HG03457 (cell line): ENCODE measurements around the gene MAPRE2.

Experiments
- ATAC-seq: cut with Tn5 transposase; IDR thresholded peaks from one replicate; pipeline ENCODE4 v1.9.1; 2021; ENCODE audit warnings: moderate number of reproducible peaks; ENCODE audit not compliant: unreplicated experiment

The MAPRE2 gene

DNA sequence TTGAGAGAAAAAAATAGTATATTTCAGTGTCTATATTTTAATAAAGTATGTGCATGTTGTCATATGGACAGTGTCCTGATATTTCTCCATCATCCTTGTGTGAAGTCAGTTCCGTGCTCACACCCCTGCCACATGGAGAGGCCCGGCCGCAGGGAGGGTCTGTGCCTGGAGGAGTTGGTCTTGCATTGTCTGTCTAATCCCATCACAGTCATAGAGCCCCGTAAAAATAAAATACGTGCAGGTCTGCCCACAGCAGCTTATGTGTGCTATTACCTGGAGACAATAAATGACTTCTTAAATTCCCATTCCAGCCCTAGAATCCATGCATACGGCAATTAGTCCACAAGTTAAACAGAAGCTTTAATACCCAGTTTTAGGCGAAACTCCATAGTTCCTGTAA lies 20.1 kb downstream of the MAPRE2 start:
- ATAC-seq: no peak

DNA sequence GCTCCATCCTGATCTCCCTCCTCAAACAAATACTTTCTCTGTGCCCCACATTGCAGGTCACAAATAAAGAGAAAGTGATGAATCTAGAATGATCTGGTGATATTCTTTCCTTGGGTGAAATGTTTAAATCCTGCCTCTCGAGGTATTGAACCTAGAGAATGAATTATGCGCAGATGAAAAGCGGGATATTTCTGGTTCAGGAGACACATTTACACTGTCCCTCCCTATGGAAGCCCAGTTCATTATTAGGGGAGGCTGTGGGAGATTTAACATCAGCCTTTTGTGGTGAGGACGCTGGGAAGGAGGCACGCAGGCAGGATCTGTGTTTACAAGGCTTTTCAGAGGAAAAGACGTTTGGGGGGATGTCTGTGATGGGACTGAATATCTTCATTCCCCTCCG lies 20.6 kb downstream of the MAPRE2 start:
- ATAC-seq: no peak

DNA sequence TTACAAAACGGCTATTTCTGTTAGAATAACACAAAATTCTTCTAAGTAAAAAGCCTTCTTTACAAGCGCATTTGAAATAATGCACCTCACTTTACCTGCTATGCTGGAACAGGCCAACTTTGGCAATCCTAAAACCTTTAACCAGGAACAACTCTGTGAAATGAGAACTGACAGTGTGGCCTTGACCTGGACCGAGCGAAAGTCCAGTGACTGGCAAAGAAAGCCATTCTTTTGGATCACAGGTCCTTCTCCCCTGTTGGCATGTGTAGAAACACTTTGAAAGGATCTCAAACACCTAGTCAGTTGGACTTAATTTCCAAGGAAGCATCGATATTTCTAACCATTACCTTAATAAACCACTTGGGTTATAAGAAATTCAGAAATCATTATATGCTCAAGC lies 21.2 kb downstream of the MAPRE2 start:
- no peak for ATAC-seq

DNA sequence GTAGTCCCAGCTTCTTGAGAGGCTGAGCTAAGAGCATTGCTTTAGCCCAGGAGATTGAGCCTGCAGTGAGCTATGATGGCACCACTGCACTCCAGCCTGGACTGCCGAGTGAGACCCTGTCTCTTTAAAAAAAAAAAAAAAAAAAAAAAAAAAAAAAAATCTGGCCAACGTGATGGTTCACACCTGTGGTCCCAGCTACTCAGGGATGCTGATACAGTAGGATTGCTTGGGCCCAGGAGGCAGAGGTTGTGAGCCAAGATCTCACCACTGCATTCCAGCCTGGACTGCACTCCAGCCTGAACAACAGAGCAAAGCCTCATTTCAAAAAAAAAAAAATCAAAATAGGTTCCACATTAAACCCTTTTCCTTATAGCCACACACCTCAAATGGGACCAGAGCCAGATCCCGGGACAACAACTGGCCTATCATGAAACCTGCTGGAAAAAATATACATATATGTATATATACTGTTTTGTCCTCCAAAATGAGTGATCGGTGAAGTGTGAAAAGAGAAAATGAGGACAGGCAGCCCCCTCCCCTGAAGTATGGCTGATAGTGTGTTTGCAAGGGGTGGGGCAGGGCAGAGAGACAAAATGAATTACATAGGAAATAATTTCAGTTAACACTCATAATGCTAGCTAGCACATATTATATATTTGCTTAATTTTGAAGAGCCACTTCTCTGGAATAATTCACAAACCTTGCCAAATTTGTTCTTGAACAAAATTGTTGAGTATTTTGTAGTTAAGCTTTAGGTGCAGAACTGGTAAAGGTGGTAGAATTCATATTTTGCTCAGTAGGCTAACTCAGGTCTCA lies 22.9 kb downstream of the MAPRE2 start:
- ATAC-seq: no peak

DNA sequence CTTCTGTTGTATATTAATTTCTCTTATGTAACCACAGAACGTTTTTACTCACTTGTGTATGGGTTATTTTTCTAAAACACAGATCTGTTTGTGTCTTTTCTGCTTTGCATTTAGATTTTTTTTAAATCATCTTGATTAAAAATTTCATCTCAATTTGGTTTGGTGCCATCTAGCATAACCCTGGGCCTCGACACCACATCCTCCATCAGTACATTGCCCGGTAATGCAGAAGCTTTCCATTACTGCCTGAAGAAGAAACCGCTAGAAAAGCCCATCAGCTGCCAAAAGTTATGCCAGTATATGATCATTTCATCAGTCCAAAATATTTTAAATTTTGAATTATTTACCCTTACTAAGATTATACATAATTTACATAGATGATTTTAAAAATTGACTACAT lies 26.2 kb downstream of the MAPRE2 start:
- ATAC-seq: no peak

DNA sequence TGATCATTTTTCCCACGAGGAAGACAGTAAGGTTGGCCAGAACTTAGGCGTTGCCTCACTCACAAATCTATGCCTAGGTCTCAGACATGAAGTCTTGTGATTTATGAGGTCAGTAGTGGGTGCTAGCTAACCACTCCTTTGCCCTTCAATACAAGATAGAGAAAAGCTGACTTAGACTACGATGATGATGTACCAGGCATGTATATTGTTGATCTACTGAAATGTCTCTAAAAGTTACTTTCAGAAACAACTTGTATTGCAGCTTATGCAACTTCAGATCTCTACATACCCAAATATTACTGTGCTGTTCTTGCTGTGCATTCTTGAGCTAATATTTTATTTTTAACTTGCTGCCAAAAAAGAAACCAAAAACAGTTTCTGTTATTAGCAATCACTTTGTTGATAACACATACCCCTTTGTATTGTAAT lies 30.6 kb downstream of the MAPRE2 start:
- ATAC-seq: no peak

DNA sequence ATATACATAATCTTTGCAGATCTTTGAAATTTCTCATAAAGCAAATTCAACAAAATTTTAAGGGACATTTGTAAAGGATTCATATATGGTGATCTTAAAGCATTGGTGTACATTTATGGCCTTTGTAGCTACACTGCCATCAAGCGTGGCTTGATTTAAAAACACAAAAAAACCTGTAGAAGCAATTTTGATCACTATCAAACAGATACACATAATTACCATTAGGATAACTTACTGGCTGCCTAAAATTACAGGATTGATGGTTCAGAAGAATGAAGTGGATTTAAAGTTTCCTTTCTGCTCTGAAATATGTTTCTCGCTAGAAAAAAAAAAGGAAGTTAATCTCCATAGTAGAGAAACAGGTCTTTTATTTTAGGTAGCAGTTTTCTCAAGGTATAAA lies 31.4 kb downstream of the MAPRE2 start:
- no peak for ATAC-seq

DNA sequence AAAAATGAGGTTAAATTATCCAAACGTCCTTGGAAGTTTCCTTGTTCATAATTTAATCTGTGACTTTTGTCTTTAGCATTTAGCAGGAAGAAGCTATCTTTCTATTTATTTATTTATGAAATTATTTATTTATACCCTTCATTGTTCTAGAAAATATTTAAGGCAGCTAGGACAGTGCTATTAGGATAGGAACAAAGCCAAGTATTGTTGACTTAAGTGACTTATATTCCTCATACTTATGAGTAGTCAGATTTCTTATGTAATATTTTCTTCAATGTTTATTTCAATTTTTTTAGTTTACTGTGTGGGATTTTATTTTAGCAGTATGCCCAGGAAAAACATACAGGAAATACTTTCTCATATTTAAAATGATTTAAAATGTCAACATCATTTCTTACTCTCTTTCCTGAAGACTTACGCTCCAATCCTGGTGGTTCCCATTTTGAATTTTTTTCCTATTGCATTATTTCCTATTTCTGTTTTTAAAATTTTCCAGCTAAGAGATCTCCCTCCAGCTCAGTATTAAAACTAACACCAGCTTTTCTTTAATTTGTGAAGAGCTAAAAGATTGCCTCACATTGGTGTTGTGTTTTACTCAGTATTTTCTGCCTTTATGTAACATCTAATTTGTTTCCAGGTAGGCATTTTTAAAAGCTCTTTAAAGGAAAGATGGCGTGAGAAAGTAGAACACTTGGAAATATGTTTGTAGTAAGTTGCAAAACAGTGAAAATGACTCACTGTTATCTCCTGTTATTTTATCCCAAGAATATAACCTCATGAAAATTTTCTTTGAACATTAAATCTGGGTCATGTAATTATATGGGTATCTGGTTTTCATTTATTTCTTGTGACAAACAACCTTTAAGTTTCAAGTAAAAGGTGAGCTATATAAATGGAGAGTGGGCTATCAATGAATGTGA lies 32.2 kb downstream of the MAPRE2 start:
- no peak for ATAC-seq

DNA sequence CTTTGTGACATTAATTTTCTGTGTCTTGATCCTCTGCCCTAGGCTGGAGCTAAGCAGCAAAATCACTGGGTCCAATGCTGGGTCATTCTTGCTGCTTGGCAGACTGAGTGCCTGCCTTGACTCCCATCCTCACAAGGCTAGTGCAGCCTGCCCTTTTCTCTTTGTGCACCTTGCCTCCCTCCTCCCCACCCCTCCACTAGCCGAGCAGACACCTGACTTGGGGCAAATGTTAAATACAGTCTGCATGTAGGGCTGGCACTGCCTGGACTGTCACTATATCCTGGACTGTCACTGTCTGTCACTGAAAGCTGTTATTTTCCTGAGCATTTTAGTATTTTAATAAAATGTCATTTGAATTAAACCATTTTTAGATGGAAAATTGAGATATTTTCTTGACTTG lies 33.4 kb downstream of the MAPRE2 start:
- ATAC-seq: no peak

DNA sequence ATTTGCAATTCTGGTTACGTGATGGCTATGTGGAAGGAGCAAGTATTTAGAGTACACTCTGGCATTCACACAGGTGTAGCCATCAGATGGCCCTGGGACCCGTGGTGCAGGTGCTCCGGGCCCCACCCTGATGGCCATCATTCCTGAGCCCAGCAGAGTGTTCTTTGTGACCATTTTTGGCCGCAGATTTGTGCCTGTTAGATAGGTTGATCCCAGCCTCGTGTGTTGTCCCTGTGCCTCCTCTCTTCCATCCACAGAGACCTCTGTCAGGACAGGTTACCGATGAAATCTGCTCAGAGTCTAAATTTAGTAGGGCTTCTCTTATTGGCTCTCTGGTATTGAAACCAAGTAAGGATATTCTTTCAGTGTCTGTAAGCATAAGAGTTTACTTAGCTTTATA lies 33.9 kb downstream of the MAPRE2 start:
- ATAC-seq: no peak

DNA sequence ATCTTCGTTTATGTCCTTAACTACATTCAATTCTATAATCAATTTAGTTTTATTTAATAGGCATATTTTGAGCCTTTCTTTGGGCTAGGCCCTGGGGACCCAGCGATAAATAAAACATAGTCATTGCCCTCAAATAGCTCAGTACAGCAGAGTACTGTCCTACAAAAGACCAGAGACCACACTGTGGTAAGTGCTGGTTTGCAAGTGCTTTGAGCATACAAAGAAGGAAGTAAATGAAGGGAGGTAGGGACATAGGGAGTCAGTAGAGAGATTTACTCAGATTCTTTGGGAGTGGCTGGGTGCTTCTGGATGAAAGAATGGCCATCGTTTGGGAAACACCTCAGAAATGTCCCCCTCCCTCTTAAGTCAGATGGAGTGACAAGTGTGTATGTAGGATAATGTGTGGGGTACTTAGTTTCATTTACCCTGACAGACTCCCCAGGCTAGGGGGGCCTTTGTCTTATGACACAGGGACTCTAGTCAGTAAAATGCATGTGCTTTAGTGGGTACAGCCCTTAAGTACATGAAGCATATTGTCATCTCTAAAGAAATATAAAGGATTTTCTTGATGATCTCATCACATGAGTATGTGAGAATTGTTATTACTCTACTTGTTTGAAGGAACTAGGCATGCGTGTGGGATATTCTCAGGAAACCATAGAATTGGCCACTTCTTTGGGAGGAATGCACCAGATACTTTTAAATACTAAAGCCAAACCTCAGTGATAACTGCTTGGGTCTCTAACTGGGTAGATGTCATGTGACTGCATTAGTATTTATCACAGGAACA lies 35.1 kb downstream of the MAPRE2 start:
- ATAC-seq: no peak

DNA sequence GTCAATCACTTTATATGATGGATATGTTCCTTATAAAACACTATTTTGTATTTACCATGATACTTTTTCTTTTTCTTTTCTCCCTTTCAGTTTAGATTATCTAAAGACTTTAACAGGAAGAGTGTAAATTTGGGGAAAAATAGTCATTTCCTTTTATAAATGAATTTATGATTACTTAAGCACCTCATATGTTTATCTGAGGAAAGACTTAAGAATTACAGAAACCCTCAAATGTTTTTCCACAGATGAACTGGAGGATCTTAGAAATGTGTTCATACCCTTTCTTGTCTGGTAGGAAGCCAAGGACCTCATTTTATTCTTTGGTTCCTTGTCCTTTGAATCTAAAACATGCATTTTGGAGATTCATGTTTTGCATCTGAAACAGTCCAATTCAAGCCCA lies 36.7 kb downstream of the MAPRE2 start:
- ATAC-seq: no peak

DNA sequence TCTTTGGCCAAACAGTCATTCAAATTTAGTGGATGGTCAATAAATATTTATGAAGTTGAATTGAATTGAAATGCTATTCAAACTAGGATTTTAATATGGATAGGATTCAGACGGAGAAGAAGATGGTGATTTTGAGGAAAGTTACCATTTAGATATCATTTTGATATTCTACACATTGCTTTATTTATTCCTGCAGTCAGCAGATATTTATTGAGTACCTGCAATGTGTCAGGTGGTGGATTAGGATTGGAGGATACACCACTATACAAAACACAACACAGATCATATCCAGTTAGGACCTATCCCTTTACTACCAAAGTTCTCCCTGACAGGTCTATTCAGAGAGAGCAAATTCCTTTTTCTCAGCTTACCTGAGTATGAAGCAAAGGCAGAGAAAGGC lies 38.8 kb downstream of the MAPRE2 start:
- ATAC-seq: no peak

DNA sequence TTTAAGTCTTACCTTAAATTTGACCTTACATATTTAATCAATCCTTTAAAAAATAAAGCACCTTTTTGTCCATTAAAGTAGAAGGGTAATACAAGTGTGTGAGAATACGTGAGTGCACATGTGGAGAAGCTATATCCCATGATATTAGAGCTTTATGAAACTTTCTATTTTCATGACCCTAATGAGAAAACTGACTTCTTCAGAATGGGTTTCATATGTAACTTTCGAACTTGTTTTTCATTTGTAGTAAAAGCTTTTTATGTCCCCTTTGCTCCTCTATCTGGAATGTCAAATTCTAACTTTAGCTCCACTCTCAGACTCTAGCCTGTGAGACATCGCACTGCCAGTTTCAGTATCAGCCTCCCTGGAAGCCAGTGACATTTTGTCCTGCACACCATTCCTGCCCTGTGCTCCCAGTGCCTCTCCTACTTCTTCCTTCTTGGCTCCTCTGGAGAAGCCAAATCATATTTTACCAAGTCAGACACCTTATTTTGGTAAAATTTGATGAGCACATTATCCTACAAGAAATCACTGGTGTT lies 42.0 kb downstream of the MAPRE2 start:
- ATAC-seq: no peak

DNA sequence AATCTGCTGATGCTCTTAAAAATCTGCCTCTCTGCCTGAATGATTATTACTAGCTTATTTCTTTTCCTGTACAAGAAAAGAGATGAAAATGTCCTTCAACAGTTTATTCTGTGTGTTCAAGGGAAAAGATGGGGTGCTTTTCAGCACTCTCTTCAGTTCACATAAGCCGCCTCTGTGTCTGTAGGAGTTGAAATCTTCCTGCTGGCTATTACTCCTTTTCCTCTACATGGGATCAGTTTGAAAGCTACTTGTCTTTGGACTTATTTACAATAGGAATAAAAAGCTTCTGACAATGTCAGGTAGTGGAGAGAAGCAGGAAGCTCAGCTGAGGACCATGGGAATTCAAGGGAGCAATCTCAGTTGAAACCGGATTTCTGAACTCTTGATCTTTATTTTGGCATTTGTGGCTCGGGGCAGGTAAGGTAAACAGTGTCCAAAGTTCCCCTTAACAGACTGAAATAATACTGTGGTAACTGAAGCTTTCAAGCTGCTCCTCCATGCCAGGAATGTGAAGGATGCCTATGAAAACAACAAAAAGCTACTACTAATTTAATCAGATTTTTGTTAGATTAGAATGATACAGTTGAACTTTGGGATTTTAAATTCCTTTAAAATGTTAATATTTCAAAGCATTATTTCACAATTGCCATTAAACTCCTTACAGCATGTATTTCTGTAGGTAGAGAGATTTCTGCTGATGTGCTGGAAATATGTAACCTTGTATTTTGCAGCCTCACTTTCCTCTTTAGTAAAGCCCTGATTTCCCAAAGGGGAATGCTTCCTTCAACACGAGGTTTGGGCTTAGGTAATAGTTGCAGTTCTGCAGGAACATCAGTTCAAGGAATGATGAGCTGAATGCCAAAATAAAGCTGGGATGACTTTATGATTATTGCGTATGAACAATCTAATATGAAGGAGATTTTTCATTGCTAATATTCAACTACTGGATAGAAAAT lies 43.6 kb downstream of the MAPRE2 start:
- ATAC-seq: no peak

DNA sequence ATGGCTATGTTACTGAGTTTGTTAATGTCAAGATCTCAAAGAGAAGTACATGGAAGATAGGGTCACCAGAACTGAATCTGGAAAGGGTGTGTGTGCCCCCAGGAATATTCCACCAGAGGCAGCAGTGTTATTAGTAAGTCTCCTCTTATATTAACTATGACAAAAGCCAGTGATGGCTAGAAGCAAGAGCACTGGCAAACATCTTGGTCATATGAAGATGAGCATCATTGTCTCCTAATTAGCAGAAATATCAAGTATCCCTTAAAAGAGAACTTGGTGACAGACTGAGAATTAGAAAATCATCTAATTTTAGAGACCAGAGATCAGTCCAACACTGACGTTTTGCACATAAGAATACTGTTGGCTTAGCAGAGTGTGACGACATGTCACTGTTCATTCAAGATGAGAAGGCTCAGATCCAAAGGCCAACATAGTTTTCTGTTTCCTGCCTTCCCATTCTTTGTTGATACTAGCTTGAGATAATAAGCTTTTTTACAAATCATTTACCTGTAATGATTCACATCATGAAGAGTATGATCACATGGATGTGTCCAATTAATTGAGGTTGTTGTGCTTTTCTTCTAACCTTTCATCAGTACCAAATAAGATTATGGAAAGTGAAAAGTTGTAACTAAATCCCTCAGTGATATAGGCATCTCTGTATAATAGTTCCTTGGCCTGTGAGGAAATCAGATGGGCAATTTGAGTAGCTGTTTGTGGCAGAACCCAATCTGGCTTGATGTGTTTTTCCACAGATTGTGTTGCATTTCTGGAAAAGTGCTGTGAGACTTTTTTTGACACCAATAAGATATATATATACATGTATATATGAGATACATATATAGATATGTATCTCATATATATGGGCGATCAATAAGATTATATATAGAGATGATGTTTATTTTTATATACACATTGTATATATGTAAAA lies 44.5 kb downstream of the MAPRE2 start:
- ATAC-seq: no peak

DNA sequence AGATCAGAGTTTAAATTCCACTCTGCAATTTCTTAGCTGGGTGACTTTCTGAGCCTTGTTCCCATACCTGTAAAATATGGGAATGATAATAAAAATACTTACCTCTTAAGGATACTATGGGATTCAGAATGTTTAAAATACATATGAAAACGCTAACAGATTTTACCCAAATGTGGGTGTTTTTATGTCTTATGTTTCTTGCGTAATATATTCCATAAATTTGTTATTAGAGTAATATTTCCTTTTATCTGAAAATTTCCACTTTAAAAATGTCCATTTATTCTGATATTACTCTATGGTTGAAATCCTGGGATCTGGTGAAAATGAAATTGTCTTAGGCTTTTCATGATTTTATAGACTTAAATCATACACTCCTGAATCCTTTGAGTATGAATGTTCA lies 45.5 kb downstream of the MAPRE2 start:
- ATAC-seq: no peak

DNA sequence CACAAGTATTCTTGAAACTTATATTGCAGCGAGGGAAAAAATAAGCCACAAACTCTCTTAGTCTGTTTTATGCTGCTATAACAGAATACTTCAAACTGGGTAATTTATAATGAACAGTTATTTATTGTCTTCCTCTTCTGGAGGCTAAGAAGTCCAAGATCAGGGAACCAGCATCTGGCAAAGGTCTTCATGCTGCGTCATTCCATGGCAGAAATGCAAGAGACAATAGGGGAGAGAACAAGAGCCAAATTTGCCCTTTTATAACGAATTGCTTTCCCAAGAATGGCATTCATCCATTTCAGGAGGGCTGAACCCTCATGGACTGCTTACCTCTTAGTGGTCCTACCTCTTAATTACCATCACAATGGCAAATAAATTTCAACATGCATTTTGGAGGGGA lies 46.5 kb downstream of the MAPRE2 start:
- no peak for ATAC-seq

DNA sequence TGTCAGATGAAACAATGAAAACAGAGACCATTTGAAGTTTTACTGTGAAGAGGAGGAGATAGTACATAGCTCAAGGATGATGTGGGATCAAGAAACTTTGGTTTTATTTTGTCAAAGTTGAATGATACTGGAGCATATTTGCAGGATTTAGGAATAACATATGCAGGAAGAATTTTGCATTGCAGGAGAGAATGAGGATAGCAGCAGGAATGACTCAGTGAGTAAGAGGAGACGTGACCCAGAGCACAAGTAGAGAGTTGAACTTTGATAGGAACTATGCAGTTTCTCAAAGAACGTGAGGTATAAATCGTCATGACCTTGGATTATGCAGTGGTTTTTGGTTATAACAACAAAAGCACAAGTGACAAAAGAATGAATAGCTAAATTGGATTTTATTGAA lies 47.7 kb downstream of the MAPRE2 start:
- ATAC-seq: no peak
